ENCODE data around the gene PRKAB1.

Gene PRKAB1

DNA sequence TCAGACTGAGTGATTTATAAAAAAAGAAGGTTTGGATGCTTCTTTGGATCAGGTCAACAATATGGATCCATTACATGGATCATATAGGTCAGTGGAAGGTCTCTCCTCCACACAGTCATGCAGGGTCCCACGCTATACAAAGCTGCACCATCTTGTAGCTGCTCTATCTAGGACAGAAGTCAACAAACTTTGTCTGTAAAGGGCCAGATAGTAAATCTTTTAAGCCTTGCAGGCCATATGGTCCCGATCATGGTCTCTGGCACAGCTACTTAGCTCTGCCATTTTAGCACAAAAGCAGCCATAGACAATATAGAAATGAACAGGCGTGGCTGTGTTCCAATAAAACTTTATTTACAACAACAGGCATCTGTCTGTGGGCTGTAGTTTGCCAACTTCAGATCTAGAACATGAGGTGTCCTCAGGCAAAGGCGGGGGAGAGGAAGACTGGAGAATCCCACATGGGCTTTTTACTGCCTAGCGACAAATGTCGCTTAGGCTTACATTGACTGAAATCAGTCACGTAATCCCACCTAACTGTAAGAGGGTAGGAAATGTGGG lies 37.6 kb upstream of the PRKAB1 start:
- no peak for DNase-seq (ENCODE audit: low read depth in 2 of 2)
- no peak overlapping the region for H3K4me3 ChIP-seq (replicated peaks in 1 of 2; ENCODE audit: low read depth in 2 of 2, low read length in 2 of 2)
- TF ChIP-seq, protein P1, sequence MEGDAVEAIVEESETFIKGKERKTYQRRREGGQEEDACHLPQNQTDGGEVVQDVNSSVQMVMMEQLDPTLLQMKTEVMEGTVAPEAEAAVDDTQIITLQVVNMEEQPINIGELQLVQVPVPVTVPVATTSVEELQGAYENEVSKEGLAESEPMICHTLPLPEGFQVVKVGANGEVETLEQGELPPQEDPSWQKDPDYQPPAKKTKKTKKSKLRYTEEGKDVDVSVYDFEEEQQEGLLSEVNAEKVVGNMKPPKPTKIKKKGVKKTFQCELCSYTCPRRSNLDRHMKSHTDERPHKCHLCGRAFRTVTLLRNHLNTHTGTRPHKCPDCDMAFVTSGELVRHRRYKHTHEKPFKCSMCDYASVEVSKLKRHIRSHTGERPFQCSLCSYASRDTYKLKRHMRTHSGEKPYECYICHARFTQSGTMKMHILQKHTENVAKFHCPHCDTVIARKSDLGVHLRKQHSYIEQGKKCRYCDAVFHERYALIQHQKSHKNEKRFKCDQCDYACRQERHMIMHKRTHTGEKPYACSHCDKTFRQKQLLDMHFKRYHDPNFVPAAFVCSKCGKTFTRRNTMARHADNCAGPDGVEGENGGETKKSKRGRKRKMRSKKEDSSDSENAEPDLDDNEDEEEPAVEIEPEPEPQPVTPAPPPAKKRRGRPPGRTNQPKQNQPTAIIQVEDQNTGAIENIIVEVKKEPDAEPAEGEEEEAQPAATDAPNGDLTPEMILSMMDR (IDR thresholded peaks at IDR 0.05; ENCODE audit: low read depth, low read length) = no peak

DNA sequence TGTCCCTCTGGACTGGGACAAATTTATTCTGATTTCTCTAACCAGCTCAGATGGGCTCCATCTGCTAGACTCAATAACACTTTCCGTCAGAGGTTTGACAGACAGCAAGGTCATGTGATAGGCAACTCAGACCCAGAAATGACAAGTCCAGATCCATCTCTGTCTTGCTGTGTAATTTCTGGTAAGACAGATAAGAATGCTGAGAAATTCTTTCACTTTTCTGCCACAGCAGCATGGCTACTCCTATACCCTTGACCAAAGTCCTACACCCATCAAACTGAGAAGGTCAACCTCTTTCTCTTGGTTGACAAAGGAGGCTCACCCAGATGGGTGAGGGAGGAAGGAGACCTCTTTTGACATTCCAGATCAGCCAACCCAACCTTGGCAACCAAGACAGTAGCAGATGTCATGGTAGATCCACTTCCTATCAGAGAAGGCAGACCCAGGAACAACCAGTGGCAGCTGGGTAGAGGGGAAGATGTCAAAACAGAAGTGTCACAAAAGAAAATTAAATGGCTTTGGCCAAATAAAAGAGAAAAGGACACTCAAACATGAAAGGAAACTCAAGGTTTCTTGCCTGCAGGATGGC lies 36.9 kb upstream of the PRKAB1 start:
- TF ChIP-seq, protein P1 (IDR thresholded peaks at IDR 0.05; ENCODE audit: low read depth, low read length) = no peak
- DNase-seq (ENCODE audit: low read depth in 2 of 2) = no peak
- H3K4me3 ChIP-seq (replicated peaks in 1 of 2; ENCODE audit: low read depth in 2 of 2, low read length in 2 of 2) = no peak overlapping the region

DNA sequence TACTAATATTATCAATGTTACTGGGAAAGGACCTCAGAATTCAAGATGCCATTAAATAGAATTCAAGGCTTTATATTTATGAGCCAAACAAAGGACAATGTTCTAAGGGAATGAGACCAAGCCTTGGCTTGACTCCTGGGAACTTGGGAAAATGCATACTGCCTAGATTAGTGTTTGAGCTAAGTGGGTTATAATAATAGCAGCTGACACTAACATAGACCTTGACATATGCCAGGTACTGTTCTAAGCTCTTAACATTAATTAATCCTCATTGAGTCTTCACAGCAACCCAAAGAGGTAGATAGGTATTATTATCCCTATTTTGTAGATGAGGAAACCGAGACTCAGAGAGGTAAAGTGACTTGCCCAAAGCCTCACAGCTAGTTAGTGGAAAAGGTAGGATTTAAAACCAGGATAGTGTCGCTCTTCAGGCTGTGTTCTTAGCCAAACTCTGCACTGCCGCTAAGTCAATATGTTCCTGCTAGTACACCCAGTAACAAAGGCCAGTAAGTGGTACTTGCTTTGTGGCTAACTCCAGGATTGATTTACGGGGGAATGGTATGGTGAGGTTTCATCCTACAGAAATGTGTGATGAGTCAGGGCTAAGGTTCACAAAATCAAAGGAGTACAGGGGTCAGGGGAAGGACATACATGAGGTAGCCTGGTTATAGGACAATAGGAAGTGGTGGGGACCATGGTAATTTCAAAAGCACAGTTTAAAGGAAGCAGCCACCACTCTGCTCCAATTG lies 35.8 kb upstream of the PRKAB1 start:
- peak in 1 of 2 donors; percentile 25 for DNase-seq (ENCODE audit: low read depth in 2 of 2)
- TF ChIP-seq, protein P1 (IDR thresholded peaks at IDR 0.05; ENCODE audit: low read depth, low read length) = no peak
- H3K4me3 ChIP-seq (replicated peaks in 1 of 2; ENCODE audit: low read depth in 2 of 2, low read length in 2 of 2) = no peak overlapping the region

GRCh38 chr12:119634743-119635142 lies 33.2 kb upstream of the PRKAB1 start:
- no peak for DNase-seq (ENCODE audit: low read depth in 2 of 2)
- TF ChIP-seq, protein P1 (IDR thresholded peaks at IDR 0.05; ENCODE audit: low read depth, low read length) = no peak
- H3K4me3 ChIP-seq (replicated peaks in 1 of 2; ENCODE audit: low read depth in 2 of 2, low read length in 2 of 2) = no peak overlapping the region

- no peak overlapping the region for H3K4me3 ChIP-seq (replicated peaks in 1 of 2; ENCODE audit: low read depth in 2 of 2, low read length in 2 of 2)
- TF ChIP-seq, protein P1 (IDR thresholded peaks at IDR 0.05; ENCODE audit: low read depth, low read length) = peak; percentile 43
- DNase-seq (ENCODE audit: low read depth in 2 of 2) = no peak
Observed at GRCh38 chr12:119642986-119643385, 24.9 kb upstream of the PRKAB1 start.

- no peak overlapping the region for H3K4me3 ChIP-seq (replicated peaks in 1 of 2; ENCODE audit: low read depth in 2 of 2, low read length in 2 of 2)
- TF ChIP-seq, protein P1 (IDR thresholded peaks at IDR 0.05; ENCODE audit: low read depth, low read length) = no peak
- no peak for DNase-seq (ENCODE audit: low read depth in 2 of 2)
Observed at GRCh38 chr12:119644930-119645329, 23.0 kb upstream of the PRKAB1 start.
